Naive B cell (primary cell): ENCODE measurements around the gene ROPN1L. TPM values are rescaled to one million over a fixed set of nuclear protein-coding genes. Genes with fewer than 3 reads are reported as not detected.

ENCODE experiments used
- ATAC-seq, 2 donors: fragments of 150-1000 bp; cut with Tn5 transposase; 2 replicates each; pipeline ENCODE4 v1.10.0; 2021; ENCODE audit warnings: low read depth in 2 of 2, mild to moderate bottlenecking in 2 of 2, moderate library complexity in 2 of 2
- DNase-seq: peaks from one replicate; pipeline ENCODE4 v3.0.0; 2022
- H3K27ac Mint-ChIP-seq, 6 donors: one replicate each; pipeline ENCODE4 v1.8.0; 2020 to 2022; ENCODE audit warnings: mild to moderate bottlenecking in 6 of 6, mixed read lengths in 6 of 6, moderate library complexity in 5 of 6, inconsistent platforms in 2 of 6
- H3K27me3 Mint-ChIP-seq, 3 donors: one replicate each; pipeline ENCODE4 v1.8.0; 2021 to 2022; ENCODE audit warnings: mixed read lengths in 3 of 3, mild to moderate bottlenecking in 1 of 3
- H3K36me3 Mint-ChIP-seq, 2 donors: one replicate each; pipeline ENCODE4 v1.8.0; 2020 to 2022; ENCODE audit warnings: mixed read lengths in 2 of 2, inconsistent platforms in 1 of 2, mild to moderate bottlenecking in 1 of 2
- H3K4me1 Mint-ChIP-seq, 3 donors: one replicate each; pipeline ENCODE4 v1.8.0; 2020 to 2022; ENCODE audit warnings: mixed read lengths in 3 of 3, inconsistent platforms in 1 of 3, mild to moderate bottlenecking in 1 of 3, moderate library complexity in 1 of 3
- H3K4me3 Mint-ChIP-seq, 8 donors: one replicate each; pipeline ENCODE4 v1.8.0; 2020 to 2022; ENCODE audit warnings: mild to moderate bottlenecking in 8 of 8, mixed read lengths in 8 of 8, moderate library complexity in 8 of 8, inconsistent platforms in 2 of 8
- H3K9me3 Mint-ChIP-seq, 7 donors: one replicate each; pipeline ENCODE4 v1.8.0; 2020 to 2022; ENCODE audit warnings: mixed read lengths in 7 of 7, mild to moderate bottlenecking in 5 of 7, inconsistent platforms in 2 of 7, moderate library complexity in 1 of 7
- polyA plus RNA-seq, 6 donors: library from polyadenylated mRNA; unstranded; fragments of 300-500 nt; fragmentation: Illumina TruSeq; gene quantifications; one replicate each; pipeline ENCODE4 v1.2.3, GENCODE V29; 2021; ENCODE audit warnings: low read depth in 6 of 6

Gene ROPN1L
- polyA plus RNA-seq, 6 donors from 2014 or later = 0.58 to 0.70 TPM; not detected in 4

GRCh38 chr5:10480237-10480985, 38.7 kb downstream of the ROPN1L start:
- DNase-seq = no peak
- H3K9me3 Mint-ChIP-seq = peaks cover 0 to 16% (median 8%) of the 10 kb centered on the region in 7 donors
- peaks cover 4 to 10% (median 8%) of the 10 kb centered on the region in 3 donors for H3K4me1 Mint-ChIP-seq
- no peaks in the 10 kb centered on the region for H3K36me3 Mint-ChIP-seq
- H3K4me3 Mint-ChIP-seq = no peak overlapping the region
- no peak overlapping the region for H3K27ac Mint-ChIP-seq
- peaks cover 15 to 24% (median 24%) of the 10 kb centered on the region in 3 donors for H3K27me3 Mint-ChIP-seq
- no peak for ATAC-seq

GRCh38 chr5:10481241-10481935, 39.7 kb downstream of the ROPN1L start:
- no peak for DNase-seq
- ATAC-seq = peak in 1 of 2 donors; percentile 72
- Mint-ChIP-seq H3K27ac (no peak overlapping the region), H3K36me3 (no peaks in the 10 kb centered on the region), H3K4me3 (no peak overlapping the region), H3K4me1 (peaks cover 4 to 10% (median 9%) of the 10 kb centered on the region in 3 donors), H3K27me3 (peaks cover 15 to 25% (median 24%) of the 10 kb centered on the region in 3 donors), H3K9me3 (peaks cover 0 to 9% (median under 1%) of the 10 kb centered on the region in 7 donors)

GRCh38 chr5:10482791-10483530, 41.3 kb downstream of the ROPN1L start:
- Mint-ChIP-seq H3K4me3 (no peak overlapping the region), H3K4me1 (peaks cover 4 to 10% (median 9%) of the 10 kb centered on the region in 3 donors), H3K27ac (peak overlapping the region in 1 of 6 donors; percentile 80), H3K36me3 (no peaks in the 10 kb centered on the region), H3K27me3 (peaks cover 15 to 25% (median 24%) of the 10 kb centered on the region in 3 donors), H3K9me3 (peaks cover 0 to 8% (median 0%) of the 10 kb centered on the region in 7 donors)
- ATAC-seq = no peak
- DNase-seq = no peak

- Mint-ChIP-seq H3K4me3 (peak overlapping the region in 1 of 8 donors; percentile 22), H3K27me3 (peaks cover 15 to 16% (median 15%) of the 10 kb centered on the region in 3 donors), H3K36me3 (no peaks in the 10 kb centered on the region), H3K9me3 (peaks cover 0 to 8% (median 0%) of the 10 kb centered on the region in 7 donors), H3K27ac (no peak overlapping the region), H3K4me1 (peaks cover 13 to 22% (median 21%) of the 10 kb centered on the region in 3 donors)
- DNase-seq (no peak), ATAC-seq (no peak)
Observed at GRCh38 chr5:10484774-10485141, 43.1 kb downstream of the ROPN1L start.

GRCh38 chr5:10485142-10485795, 43.6 kb downstream of the ROPN1L start:
- Mint-ChIP-seq H3K4me3 (peak overlapping the region in 2 of 8 donors; percentile 22 to 37), H3K27me3 (peaks cover 15 to 16% (median 15%) of the 10 kb centered on the region in 3 donors), H3K9me3 (peaks cover 0 to 8% (median 0%) of the 10 kb centered on the region in 7 donors), H3K27ac (no peak overlapping the region), H3K4me1 (peaks cover 18 to 27% (median 26%) of the 10 kb centered on the region in 3 donors), H3K36me3 (no peaks in the 10 kb centered on the region)
- peak in 1 of 2 donors; percentile 20 for ATAC-seq
- DNase-seq = no peak

- Mint-ChIP-seq H3K36me3 (no peaks in the 10 kb centered on the region), H3K27ac (peak overlapping the region in 1 of 6 donors; percentile 32)
- ATAC-seq = no peak
Observed at GRCh38 chr5:10485897-10486296, 44.2 kb downstream of the ROPN1L start.

GRCh38 chr5:10486511-10487344, 45.0 kb downstream of the ROPN1L start:
- peaks cover 0 to 8% (median 0%) of the 10 kb centered on the region in 7 donors for H3K9me3 Mint-ChIP-seq
- peak overlapping the region in 1 of 8 donors; percentile 20 for H3K4me3 Mint-ChIP-seq
- no peaks in the 10 kb centered on the region for H3K36me3 Mint-ChIP-seq
- DNase-seq (no peak), ATAC-seq (no peak)
- peaks cover 9 to 15% (median 9%) of the 10 kb centered on the region in 3 donors for H3K27me3 Mint-ChIP-seq
- H3K4me1 Mint-ChIP-seq = peaks cover 19 to 33% (median 33%) of the 10 kb centered on the region in 3 donors
- H3K27ac Mint-ChIP-seq = peak overlapping the region in 1 of 6 donors; percentile 98

More at GRCh38 chr5:10485897-10486296, 44.2 kb downstream of the ROPN1L start:
- H3K4me3 Mint-ChIP-seq = no peak overlapping the region
- peaks cover 11 to 15% (median 13%) of the 10 kb centered on the region in 3 donors for H3K27me3 Mint-ChIP-seq
- peaks cover 19 to 33% (median 33%) of the 10 kb centered on the region in 3 donors for H3K4me1 Mint-ChIP-seq
- DNase-seq = no peak
- peaks cover 0 to 8% (median 0%) of the 10 kb centered on the region in 7 donors for H3K9me3 Mint-ChIP-seq

GRCh38 chr5:10488144-10488543, 46.5 kb downstream of the ROPN1L start:
- peak overlapping the region in 1 of 8 donors; percentile 9 for H3K4me3 Mint-ChIP-seq
- no peak for ATAC-seq
- H3K27me3 Mint-ChIP-seq = peaks cover 8 to 9% (median 8%) of the 10 kb centered on the region in 3 donors
- H3K36me3 Mint-ChIP-seq = no peaks in the 10 kb centered on the region
- DNase-seq = no peak
- peaks cover 23 to 43% (median 40%) of the 10 kb centered on the region in 3 donors for H3K4me1 Mint-ChIP-seq
- H3K9me3 Mint-ChIP-seq = peaks cover 0 to 8% (median 0%) of the 10 kb centered on the region in 7 donors
- H3K27ac Mint-ChIP-seq = peak overlapping the region in 4 of 6 donors; percentile 8 to 48 (median 16)

- H3K4me3 Mint-ChIP-seq = peak overlapping the region in 7 of 8 donors; percentile 31 to 82 (median 58)
- H3K9me3 Mint-ChIP-seq = peaks cover 0 to 14% (median 11%) of the 10 kb centered on the region in 7 donors
- peaks cover 23 to 45% (median 44%) of the 10 kb centered on the region in 3 donors for H3K4me1 Mint-ChIP-seq
- peak overlapping the region in 4 of 6 donors; percentile 36 to 92 (median 70) for H3K27ac Mint-ChIP-seq
- H3K36me3 Mint-ChIP-seq = peaks cover 9% of the 10 kb centered on the region in 2 donors
- peaks cover 0 to 5% (median 0%) of the 10 kb centered on the region in 3 donors for H3K27me3 Mint-ChIP-seq
- ATAC-seq = peak; percentile 92 to 93
- peak; percentile 40 for DNase-seq
Observed at GRCh38 chr5:10489810-10490426, 48.2 kb downstream of the ROPN1L start.

- peaks cover 0 to 17% (median 12%) of the 10 kb centered on the region in 7 donors for H3K9me3 Mint-ChIP-seq
- H3K27me3 Mint-ChIP-seq = no peaks in the 10 kb centered on the region
- no peak for DNase-seq
- peaks cover 11 to 12% of the 10 kb centered on the region in 2 donors for H3K36me3 Mint-ChIP-seq
- ATAC-seq = no peak
- peak overlapping the region in 2 of 6 donors; percentile 8 to 80 for H3K27ac Mint-ChIP-seq
- no peak overlapping the region for H3K4me3 Mint-ChIP-seq
- peaks cover 19 to 40% (median 40%) of the 10 kb centered on the region in 3 donors for H3K4me1 Mint-ChIP-seq
Observed at GRCh38 chr5:10490927-10491672, 49.4 kb downstream of the ROPN1L start.

GRCh38 chr5:10491673-10492026, 50.0 kb downstream of the ROPN1L start:
- peaks cover 11 to 12% of the 10 kb centered on the region in 2 donors for H3K36me3 Mint-ChIP-seq
- DNase-seq (no peak), ATAC-seq (no peak)
- no peak overlapping the region for H3K27ac Mint-ChIP-seq
- peaks cover 19 to 40% (median 40%) of the 10 kb centered on the region in 3 donors for H3K4me1 Mint-ChIP-seq
- H3K4me3 Mint-ChIP-seq = no peak overlapping the region
- no peaks in the 10 kb centered on the region for H3K27me3 Mint-ChIP-seq
- peaks cover 0 to 17% (median 14%) of the 10 kb centered on the region in 7 donors for H3K9me3 Mint-ChIP-seq
